ENCODE data around the gene NAV3.

NAV3 gene

GRCh38 chr12:78034025-78034424 lies 203.3 kb downstream of the NAV3 start:
- no peaks in the 10 kb centered on the region for H3K36me3 ChIP-seq
- no peak for TF ChIP-seq CTCF (IDR thresholded peaks at IDR 0.05)
- peak in 1 of 2 donors; percentile 27 for DNase-seq
- no peaks in the 10 kb centered on the region for H3K27me3 ChIP-seq
- no peak overlapping the region for H3K4me3 ChIP-seq
- intact Hi-C loops (cut with DNase I; ENCODE audit: low total_unique reads), result no loop called here
- H3K4me1 ChIP-seq, result peaks cover 0 to 6% (median 0%) of the 10 kb centered on the region in 4 donors
- H3K27ac ChIP-seq, result no peak overlapping the region
- H3K9me3 ChIP-seq, result no peaks in the 10 kb centered on the region

- Histone ChIP-seq H3K9me3 (no peaks in the 10 kb centered on the region), H3K36me3 (no peaks in the 10 kb centered on the region), H3K4me3 (peak overlapping the region in 1 of 2 donors; percentile 9), H3K4me1 (peaks cover 0 to 6% (median 0%) of the 10 kb centered on the region in 4 donors), H3K27ac (no peak overlapping the region), H3K27me3 (no peaks in the 10 kb centered on the region)
- no peak for DNase-seq
- intact Hi-C loops (cut with DNase I; ENCODE audit: low total_unique reads), result no loop called here
- no peak for TF ChIP-seq CTCF (IDR thresholded peaks at IDR 0.05)
These were observed 205.4 kb downstream of the NAV3 start for GRCh38 chr12:78035901-78036606.

GRCh38 chr12:78036874-78037273 lies 206.2 kb downstream of the NAV3 start:
- H3K9me3 ChIP-seq, result no peaks in the 10 kb centered on the region
- no peak for TF ChIP-seq CTCF (IDR thresholded peaks at IDR 0.05)
- no peaks in the 10 kb centered on the region for H3K36me3 ChIP-seq
- H3K4me3 ChIP-seq, result no peak overlapping the region
- H3K4me1 ChIP-seq, result peaks cover 0 to 6% (median 0%) of the 10 kb centered on the region in 4 donors
- no peaks in the 10 kb centered on the region for H3K27me3 ChIP-seq
- H3K27ac ChIP-seq, result no peak overlapping the region
- DNase-seq, result no peak
- intact Hi-C loops (cut with DNase I; ENCODE audit: low total_unique reads), result no loop called here

- no peak for TF ChIP-seq CTCF (IDR thresholded peaks at IDR 0.05)
- Histone ChIP-seq H3K36me3 (no peaks in the 10 kb centered on the region), H3K4me1 (peaks cover 0 to 6% (median 0%) of the 10 kb centered on the region in 4 donors), H3K27ac (no peak overlapping the region), H3K9me3 (no peaks in the 10 kb centered on the region), H3K27me3 (no peaks in the 10 kb centered on the region), H3K4me3 (no peak overlapping the region)
- DNase-seq, result no peak
- intact Hi-C loops (cut with DNase I; ENCODE audit: low total_unique reads), result no loop called here
These were observed 207.0 kb downstream of the NAV3 start for GRCh38 chr12:78037707-78038106.

- no peak for DNase-seq
- TF ChIP-seq CTCF (IDR thresholded peaks at IDR 0.05), result no peak
- intact Hi-C loops (cut with DNase I; ENCODE audit: low total_unique reads), result no loop called here
- H3K36me3 ChIP-seq, result no peaks in the 10 kb centered on the region
- H3K27ac ChIP-seq, result no peak overlapping the region
- no peak overlapping the region for H3K4me3 ChIP-seq
- peaks cover 0 to 6% (median 0%) of the 10 kb centered on the region in 4 donors for H3K4me1 ChIP-seq
- H3K27me3 ChIP-seq, result no peaks in the 10 kb centered on the region
- H3K9me3 ChIP-seq, result no peaks in the 10 kb centered on the region
These were observed 207.8 kb downstream of the NAV3 start for GRCh38 chr12:78038541-78038940.
